ENCODE measurements around the gene RAB8B.

The RAB8B gene

DNA sequence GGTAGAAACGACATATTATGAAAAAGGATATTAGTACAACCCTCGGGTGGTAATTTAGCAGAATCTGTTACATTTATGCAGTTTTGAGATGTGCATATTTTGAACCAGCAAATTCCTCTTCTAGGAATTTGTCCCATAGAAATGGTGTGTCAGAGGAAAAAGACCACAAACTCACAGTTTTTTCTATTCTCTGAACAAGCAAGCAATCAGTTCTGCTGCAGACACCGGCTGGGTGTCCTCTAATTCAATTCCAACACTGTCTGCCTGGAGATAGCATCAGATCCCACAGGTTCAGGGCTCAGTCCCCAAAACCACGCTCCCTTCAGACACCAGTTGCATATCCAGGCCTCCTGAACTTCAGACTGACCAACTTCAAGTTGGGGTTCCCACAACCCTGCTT, 124.4 kb downstream of the RAB8B start:
- DNase-seq (ENCODE audit: low spot score) = no peak

DNA sequence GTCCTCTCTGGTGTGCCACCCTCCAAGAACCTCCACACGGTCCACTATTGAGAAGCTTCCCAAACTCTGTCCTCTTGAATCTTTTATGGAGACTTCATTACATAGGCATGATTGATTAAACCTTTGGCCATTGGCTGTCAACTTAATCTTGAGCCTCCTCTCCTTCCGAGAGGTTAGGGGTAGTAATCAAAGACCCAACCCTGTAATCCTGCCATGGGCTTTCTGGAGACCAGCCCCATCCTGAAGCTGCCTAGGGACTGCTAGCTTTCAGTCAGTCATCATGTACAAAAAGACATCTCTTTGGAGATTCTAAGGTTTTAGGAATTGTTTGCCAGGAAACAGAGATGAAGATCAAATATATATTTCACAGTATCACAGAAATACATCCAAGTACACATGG, 125.0 kb downstream of the RAB8B start:
- no peak for DNase-seq (ENCODE audit: low spot score)
